NCI-H510A (cell line): Measurements from ENCODE around the gene CYP1A2.

Experiments used
- DNase-seq: peaks from one replicate; lab custom pipeline; 2025; lab: John Stamatoyannopoulos, UW

Gene CYP1A2

GRCh38 chr15:74804935-74805334 is 56.3 kb downstream of the CYP1A2 start:
- no peak for DNase-seq
